A549 (cell line): Measurements from ENCODE around the gene ARMC7. TPM values are rescaled to one million over a fixed set of nuclear protein-coding genes. Genes with fewer than 3 reads are reported as not detected.
"Not testable (repeated sequence)": the region's sequence is repeated elsewhere in the genome, so short reads cannot be mapped to it uniquely, and the experiment has no call there.

Experiments used
- ATAC-seq, 2 experiments: fragments of 200-7000 bp in 1 of 2; fragments of >200 bp in 1 of 2; cut with Nextera tagmentation in 1 of 2; cut with Tn5 transposase in 1 of 2; 3 replicates each; pipeline versions ENCODE4 v1.8.0 to v1.9.1; 2018 to 2020; ENCODE audit warnings: mild to moderate bottlenecking in 1 of 2, moderate library complexity in 1 of 2
- CTCF ChIA-PET: fragments of 300-600 bp; sonication (Branson Sonifier 250); formaldehyde crosslinking; extraction: SDS; loops from one replicate; lab custom pipeline; 2021; ENCODE audit warnings: antibody characterized with exemption, inconsistent platforms; lab: Yijun Ruan, JAX
- POLR2A ChIA-PET: fragments of 350-600 bp; formaldehyde crosslinking; extraction: SDS; loops from one replicate; lab custom pipeline; 2021; ENCODE audit warnings: antibody characterized with exemption, inconsistent platforms; lab: Yijun Ruan, JAX
- DNase-seq, 2 experiments: peaks; one replicate each; pipeline versions ENCODE4 v3.0.0 to v3.0.0-alpha.2; 2011 to 2016; ENCODE audit warnings: low read depth in 1 of 2, low spot score in 1 of 2
- FAIRE-seq: peaks from 2 replicates; lab custom pipeline; 2011; peaks lifted over from hg19 to GRCh38; lab: Jason Lieb, UNC
- H3K27ac ChIP-seq, 2 experiments: fragments of >200 bp; sonication (Bioruptor Twin); formaldehyde crosslinking; 3 replicates each; pipeline ENCODE4 v1.5.1; 2016 to 2017
- H3K4me1 ChIP-seq: fragments of >200 bp; sonication (Bioruptor Twin); formaldehyde crosslinking; 3 replicates; pipeline ENCODE4 v1.6.1; 2016
- H3K4me2 ChIP-seq: fragments of >200 bp; sonication (Bioruptor Twin); formaldehyde crosslinking; 3 replicates; pipeline ENCODE4 v1.6.1; 2016
- H3K4me3 ChIP-seq: fragments of >200 bp; sonication (Bioruptor Twin); formaldehyde crosslinking; 3 replicates; pipeline ENCODE4 v1.5.1; 2016
- H3K9me3 ChIP-seq: fragments of >200 bp; sonication (Bioruptor Twin); formaldehyde crosslinking; 3 replicates; pipeline ENCODE4 v1.6.1; 2016
- ATOH8 ChIP-seq: fragments of 250-450 bp; sonication (Bioruptor Pico); IDR thresholded peaks from 2 replicates; pipeline ENCODE4 v1.5.0; 2020; ENCODE audit warnings: low read depth, mild to moderate bottlenecking, moderate library complexity
- BCL3 ChIP-seq: fragments of >200 bp; sonication (Bioruptor Twin); formaldehyde crosslinking; IDR thresholded peaks from 3 replicates; pipeline ENCODE4 v1.6.1; 2016
- EHF ChIP-seq: fragments of 250-450 bp; sonication (Bioruptor Pico); IDR thresholded peaks from 2 replicates; pipeline ENCODE4 v1.5.0; 2020; ENCODE audit warnings: mild to moderate bottlenecking
- EHMT2 ChIP-seq: fragments of 200-600 bp; sonication (generic); IDR thresholded peaks from 2 replicates; pipeline ENCODE4 v1.6.1; 2016; ENCODE audit warnings: antibody characterized with exemption, low read depth, mild to moderate bottlenecking, moderate library complexity
- FOSL2 ChIP-seq, 2 experiments: fragments of 450-650 bp in 1 of 2; fragments of >200 bp in 1 of 2; sonication (Bioruptor Twin) in 1 of 2; formaldehyde crosslinking; IDR thresholded peaks; 2 replicates each; pipeline versions ENCODE4 v1.5.0 to v1.6.1; 2016 to 2020; ENCODE audit warnings: mild to moderate bottlenecking in 1 of 2, moderate library complexity in 1 of 2
- HOXA7 ChIP-seq: fragments of 250-450 bp; sonication (Bioruptor Pico); IDR thresholded peaks from 2 replicates; pipeline ENCODE4 v1.5.0; 2020; ENCODE audit warnings: mild to moderate bottlenecking, moderate library complexity
- KDM1A ChIP-seq: fragments of 200-600 bp; sonication (generic); IDR thresholded peaks from 2 replicates; pipeline ENCODE4 v1.6.1; 2016; ENCODE audit warnings: low read depth, mild to moderate bottlenecking
- KDM5A ChIP-seq: fragments of 200-600 bp; sonication (generic); IDR thresholded peaks from 2 replicates; pipeline ENCODE4 v1.6.1; 2016; ENCODE audit warnings: antibody characterized with exemption, mild to moderate bottlenecking
- MAFK ChIP-seq: fragments of 450-650 bp; IDR thresholded peaks from 2 replicates; pipeline ENCODE4 v1.6.1; 2014; ENCODE audit not compliant: partially characterized antibody
- MAX ChIP-seq: IDR thresholded peaks from 2 replicates; pipeline ENCODE4 v1.6.1; 2012
- NPAS2 ChIP-seq: fragments of 250-450 bp; sonication (Bioruptor Pico); IDR thresholded peaks from 2 replicates; pipeline ENCODE4 v1.8.0; 2022; ENCODE audit warnings: mild to moderate bottlenecking, moderate library complexity, borderline replicate concordance
- POLR2AphosphoS2 ChIP-seq: conservative IDR thresholded peaks from 2 replicates; pipeline ENCODE4 v1.6.1; 2012; ENCODE audit warnings: low read length, improper control_type of control experiment, inconsistent platforms
- REST ChIP-seq: fragments of 200-600 bp; sonication (generic); IDR thresholded peaks from 2 replicates; pipeline ENCODE4 v1.6.1; 2016; ENCODE audit warnings: antibody characterized with exemption, mild to moderate bottlenecking, moderate library complexity
- USF2 ChIP-seq: fragments of 450-650 bp; IDR thresholded peaks from 2 replicates; pipeline ENCODE4 v1.6.1; 2014; ENCODE audit warnings: antibody characterized with exemption
- ZNF302 ChIP-seq: fragments of 250-450 bp; sonication (Bioruptor Pico); IDR thresholded peaks from 2 replicates; pipeline ENCODE4 v1.9.0; 2021; ENCODE audit warnings: inconsistent platforms, mild to moderate bottlenecking, moderate library complexity
- ZSCAN20 ChIP-seq: fragments of 250-450 bp; sonication (Bioruptor Pico); IDR thresholded peaks from 2 replicates; pipeline ENCODE4 v1.8.0; 2022; ENCODE audit warnings: mild to moderate bottlenecking, moderate library complexity
- WGBS: methylation state at CpG from one replicate; pipeline ENCODE4 v1.1.6; 2017; ENCODE audit errors: missing lambda C conversion rate; 5-methylcytosine and 5-hydroxymethylcytosine counted together
- polyA plus RNA-seq, 4 experiments: library from polyadenylated mRNA; depleted of rRNA in 3 of 4; stranded (reverse); fragments of >200 nt; fragmentation: RNase III in 1 of 4; extraction: RNeasy Plus Mini Kit Qiagen cat#74134 plus additional on column Dnase treatment in 1 of 4; gene quantifications; 2 replicates in 3 of 4; 3 replicates in 1 of 4; pipeline ENCODE4 v1.2.3, GENCODE V29; 2011 to 2017

Gene ARMC7
- polyA plus RNA-seq, 2 of the 4 experiments (the other 2 are of a cell fraction), result 8.5 to 12.6 TPM

- not testable (repeated sequence) for H3K4me3 ChIP-seq; DNase-seq; ATAC-seq; FAIRE-seq; H3K4me2 ChIP-seq; H3K9me3 ChIP-seq; TF ChIP-seq FOSL2 (IDR thresholded peaks at IDR 0.05)
- ChIA-PET CTCF (interaction anchor here (1.1 to 62.2 kb wide), 4 partner anchors 11 to 68 kb away, joined by 4 to 3429 read pairs (median 82); partner anchors contain the start of genes ARMC7, ATP5PD, KCTD2 and SLC16A5), POLR2A (interaction anchor here (0.6 to 1.0 kb wide), 2 partner anchors 10 to 19 kb away, joined by 3 to 4 read pairs; no protein-coding TSS in a partner anchor)
- Histone ChIP-seq H3K27ac (0 out of 6 replicates have a peak overlapping the region, but pooled peaks of 1 of the 2 experiments have one; percentile 0), H3K4me1 (peaks cover 23% of the 10 kb centered on the region)
- peak; percentile 47; the same call in 1 of the 2 replicates for TF ChIP-seq FOSL2 (CRISPR knock-in tag; IDR thresholded peaks at IDR 0.05)
- WGBS, result 84% methylated on average over 14 of the region's 14 CpGs
Observed at GRCh38 chr17:75133607-75134347, 24.0 kb downstream of the ARMC7 start.

- no peak for FAIRE-seq
Observed at GRCh38 chr17:75135452-75135851, 25.7 kb downstream of the ARMC7 start.

GRCh38 chr17:75135946-75136345 lies 26.2 kb downstream of the ARMC7 start:
- TF ChIP-seq REST (no peak), MAFK (no peak), USF2 (no peak)
- H3K4me2 ChIP-seq, result no peak overlapping the region
- H3K9me3 ChIP-seq, result no peaks in the 10 kb centered on the region
- no peak overlapping the region for H3K27ac ChIP-seq
- POLR2A ChIA-PET, result interaction anchor here (1.7 kb wide), 1 partner anchor 19 kb away, joined by 5 read pairs; the partner anchor contains the start of gene JPT1
- no peak for ATAC-seq
- no peak for FAIRE-seq
- peaks cover 6% of the 10 kb centered on the region; the same call in 1 of the 3 replicates for H3K4me1 ChIP-seq
- CTCF ChIA-PET, result interaction anchor here (0.7 to 62.2 kb wide), 3 partner anchors 15 to 174 kb away, joined by 3 to 3429 read pairs (median 5); partner anchors contain the start of genes ARMC7, ATP5PD, KCTD2 and SLC16A5
- DNase-seq, result no peak
- WGBS, result 82% methylated on average over 8 of the region's 8 CpGs
- no peak overlapping the region for H3K4me3 ChIP-seq

More at GRCh38 chr17:75135452-75135851, 25.7 kb downstream of the ARMC7 start:
- ATAC-seq, result no peak
- Histone ChIP-seq H3K4me3 (no peak overlapping the region), H3K4me2 (no peak overlapping the region), H3K9me3 (no peaks in the 10 kb centered on the region), H3K27ac (no peak overlapping the region), H3K4me1 (peaks cover 7% of the 10 kb centered on the region)
- ChIA-PET CTCF (interaction anchor here (1.2 to 62.2 kb wide), 2 partner anchors 36 to 49 kb away, joined by 4 to 3429 read pairs; partner anchors contain the start of genes ARMC7, ATP5PD, KCTD2 and SLC16A5), POLR2A (interaction anchor here (1.2 kb wide), 1 partner anchor 21 kb away, joined by 3 read pairs; no protein-coding TSS in a partner anchor)
- TF ChIP-seq EHF (CRISPR knock-in tag), result no peak
- no peak for TF ChIP-seq HOXA7
- TF ChIP-seq NPAS2 (CRISPR knock-in tag), result no peak
- TF ChIP-seq KDM5A, result no peak
- TF ChIP-seq ATOH8, result no peak
- TF ChIP-seq BCL3, result no peak
- TF ChIP-seq ZNF302 (CRISPR knock-in tag), result no peak
- no peak for TF ChIP-seq POLR2AphosphoS2
- no peak for TF ChIP-seq MAX
- TF ChIP-seq EHMT2, result no peak
- no peak for TF ChIP-seq ZSCAN20 (CRISPR knock-in tag)
- no peak for TF ChIP-seq KDM1A
- 89% methylated on average over 5 of the region's 5 CpGs for WGBS
- DNase-seq, result no peak

- not testable (repeated sequence) for ATAC-seq, H3K27ac ChIP-seq, H3K4me1 ChIP-seq, DNase-seq, H3K4me3 ChIP-seq, FAIRE-seq, H3K9me3 ChIP-seq, H3K4me2 ChIP-seq
- WGBS, result 92% methylated on average over 9 of the region's 9 CpGs
- POLR2A ChIA-PET, result interaction anchor here (0.7 to 1.7 kb wide), 2 partner anchors 17 to 39 kb away, joined by 5 to 10 read pairs; partner anchors contain the start of gene JPT1
- CTCF ChIA-PET, result interaction anchor here (0.7 to 62.2 kb wide), 8 partner anchors 10 to 218 kb away, joined by 3 to 3429 read pairs (median 5); partner anchors contain the start of genes ARMC7, ATP5PD, KCTD2 and SLC16A5
Observed at GRCh38 chr17:75137762-75138161, 28.0 kb downstream of the ARMC7 start.
